Stimulated activated CD8-positive, alpha-beta memory T cell treated with anti-CD3 and anti-CD28 coated beads, Interleukin-4, amount 100 ng/mL, for 24 hours (primary cell): Measurements from ENCODE around the gene TMEM225B.
"Not testable (repeated sequence)": the region's sequence is repeated elsewhere in the genome, so short reads cannot be mapped to it uniquely, and the experiment has no call there.

Experiments used
- DNase-seq: peaks from one replicate; pipeline ENCODE4 v3.0.0-alpha.2; 2020; ENCODE audit warnings: low read depth

Gene TMEM225B

DNA sequence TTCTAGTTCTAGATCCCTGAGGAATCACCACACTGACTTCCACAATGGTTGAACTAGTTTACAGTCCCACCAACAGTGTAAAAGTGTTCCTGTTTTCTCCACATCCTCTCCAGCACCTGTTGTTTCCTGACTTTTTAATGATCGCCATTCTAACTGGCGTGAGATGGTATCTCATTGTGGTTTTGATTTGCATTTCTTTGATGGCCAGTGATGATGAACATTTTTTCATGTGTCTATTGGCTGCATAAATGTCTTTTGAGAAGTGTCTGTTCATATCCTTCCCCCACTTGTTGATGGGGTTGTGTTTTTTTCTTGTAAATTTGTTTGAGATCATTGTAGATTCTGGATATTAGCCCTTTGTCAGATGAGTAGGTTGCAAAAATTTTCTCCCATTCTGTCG is 56.6 kb downstream of the TMEM225B start:
- DNase-seq: not testable (repeated sequence)

GRCh38 chr7:99657879-99658278 is 59.8 kb downstream of the TMEM225B start:
- not testable (repeated sequence) for DNase-seq
